CD14-positive monocyte (primary cell): ENCODE data around the gene HSD11B2. TPM values are rescaled to one million over a fixed set of nuclear protein-coding genes. Genes with fewer than 3 reads are reported as not detected.

Experiments
- DNase-seq, 3 donors: peaks; one replicate each; pipeline ENCODE4 v3.0.0-alpha.2; 2011 to 2022
- H2AFZ ChIP-seq: 2 replicates; pipeline ENCODE4 v1.6.0; 2012; ENCODE audit warnings: mild to moderate bottlenecking, low read depth, low read length, inconsistent platforms; ENCODE audit not compliant: insufficient read depth, poor library complexity, severe bottlenecking
- H3K27ac ChIP-seq, 2 donors: 1 replicate in 1 of 2; 2 replicates in 1 of 2; pipeline ENCODE4 v1.5.1; 2012 to 2013; ENCODE audit warnings: low read length in 2 of 2, control low read depth in 1 of 2, inconsistent platforms in 1 of 2, low read depth in 1 of 2, mild to moderate bottlenecking in 1 of 2
- H3K27me3 ChIP-seq, 2 donors: one replicate each; pipeline versions ENCODE4 v1.6.0 to v1.6.1; 2011 to 2013; ENCODE audit warnings: low read length in 2 of 2; ENCODE audit not compliant: control insufficient read depth in 2 of 2, insufficient read depth in 2 of 2
- H3K36me3 ChIP-seq, 2 donors: replicated peaks in 1 of 2; 1 replicate in 1 of 2; 2 replicates in 1 of 2; pipeline versions ENCODE4 v1.5.1 to v1.6.1; 2012 to 2013; ENCODE audit warnings: low read length in 2 of 2, control low read depth in 1 of 2, inconsistent platforms in 1 of 2, mild to moderate bottlenecking in 1 of 2; ENCODE audit not compliant: insufficient read depth in 2 of 2, control insufficient read depth in 1 of 2
- H3K4me1 ChIP-seq, 2 donors: 1 replicate in 1 of 2; 2 replicates in 1 of 2; pipeline versions ENCODE4 v1.5.1 to v1.6.1; 2012 to 2013; ENCODE audit warnings: low read length in 2 of 2, control low read depth in 1 of 2, inconsistent platforms in 1 of 2, mild to moderate bottlenecking in 1 of 2, moderate library complexity in 1 of 2; ENCODE audit not compliant: insufficient read depth in 2 of 2, control insufficient read depth in 1 of 2
- H3K4me2 ChIP-seq: replicated peaks from 2 replicates; pipeline ENCODE3; 2012; ENCODE audit warnings: low read length, moderate library complexity, mild to moderate bottlenecking; ENCODE audit not compliant: poor library complexity, severe bottlenecking; ENCODE audit errors: extremely low read depth
- H3K4me3 ChIP-seq, 3 experiments: fragments of 200-600 bp in 1 of 3; sonication (generic) in 1 of 3; replicated peaks in 1 of 3; 1 replicate in 2 of 3; 2 replicates in 1 of 3; pipeline ENCODE4 v1.5.1; 2011 to 2013; ENCODE audit warnings: low read length in 3 of 3, mild to moderate bottlenecking in 3 of 3, control low read depth in 2 of 3, low read depth in 2 of 3, inconsistent platforms in 1 of 3, moderate library complexity in 1 of 3
- H3K79me2 ChIP-seq: 2 replicates; pipeline ENCODE4 v1.6.0; 2012; ENCODE audit warnings: mild to moderate bottlenecking, control low read depth, inconsistent platforms, low read length, moderate library complexity; ENCODE audit not compliant: insufficient read depth
- H3K9ac ChIP-seq: 2 replicates; pipeline ENCODE4 v1.6.0; 2017; ENCODE audit warnings: low read length, mild to moderate bottlenecking; ENCODE audit not compliant: insufficient read depth, poor library complexity, severe bottlenecking
- H3K9me3 ChIP-seq, 2 donors: replicated peaks in 1 of 2; 1 replicate in 1 of 2; 2 replicates in 1 of 2; pipeline versions ENCODE4 v1.5.1 to v1.6.1; 2012 to 2013; ENCODE audit warnings: low read length in 2 of 2, control low read depth in 1 of 2; ENCODE audit not compliant: control insufficient read depth in 1 of 2, insufficient read depth in 1 of 2
- H4K20me1 ChIP-seq: 2 replicates; pipeline ENCODE4 v1.6.0; 2012; ENCODE audit warnings: mild to moderate bottlenecking, low read length, control low read depth, moderate library complexity; ENCODE audit not compliant: insufficient read depth
- H3K27ac Mint-ChIP-seq, 7 donors: one replicate each; pipeline ENCODE4 v1.8.0; 2020; ENCODE audit warnings: mild to moderate bottlenecking in 7 of 7, mixed read lengths in 7 of 7, moderate library complexity in 6 of 7, inconsistent platforms in 2 of 7
- H3K27me3 Mint-ChIP-seq, 3 donors: one replicate each; pipeline ENCODE4 v1.8.0; 2021 to 2022; ENCODE audit warnings: low read depth in 3 of 3, mild to moderate bottlenecking in 3 of 3, mixed read lengths in 3 of 3, moderate library complexity in 3 of 3, inconsistent platforms in 1 of 3
- H3K36me3 Mint-ChIP-seq, 2 donors: one replicate each; pipeline ENCODE4 v1.8.0; 2020; ENCODE audit warnings: mixed read lengths in 2 of 2, inconsistent platforms in 1 of 2, mild to moderate bottlenecking in 1 of 2
- H3K4me1 Mint-ChIP-seq: one replicate; pipeline ENCODE4 v1.8.0; 2020; ENCODE audit warnings: mild to moderate bottlenecking, mixed read lengths
- H3K4me3 Mint-ChIP-seq, 2 donors: one replicate each; pipeline ENCODE4 v1.8.0; 2020; ENCODE audit warnings: mild to moderate bottlenecking in 2 of 2, mixed read lengths in 2 of 2, moderate library complexity in 1 of 2
- H3K9me3 Mint-ChIP-seq, 7 donors: one replicate each; pipeline ENCODE4 v1.8.0; 2020 to 2022; ENCODE audit warnings: mixed read lengths in 7 of 7, mild to moderate bottlenecking in 6 of 7, moderate library complexity in 6 of 7, inconsistent platforms in 2 of 7
- WGBS: methylation state at CpG from one replicate; pipeline ENCODE4 v1.1.5; 2013; ENCODE audit warnings: missing lambda C conversion rate; ENCODE audit not compliant: insufficient coverage; 5-methylcytosine and 5-hydroxymethylcytosine counted together
- intact Hi-C, 2 donors: fragments of 100-400 bp; cut with micrococcal nuclease; formaldehyde crosslinking; loops; one replicate each; pipeline versions ENCODE4 v1.15.0 to v1.15.1; 2023
- polyA plus RNA-seq, 3 donors: library from polyadenylated mRNA; depleted of rRNA in 1 of 3; unstranded in 2 of 3; stranded (reverse) in 1 of 3; fragments of 300-500 nt in 2 of 3; fragments of >200 nt in 1 of 3; fragmentation: Illumina TruSeq in 2 of 3; gene quantifications; 1 replicate in 2 of 3; 2 replicates in 1 of 3; pipeline ENCODE4 v1.2.3, GENCODE V29; 2012 to 2021
- TF ChIP-seq, protein P1 (sequence below): fragments of 200-600 bp; IDR thresholded peaks from one replicate; pipeline ENCODE4 v1.8.0; 2022; ENCODE audit warnings: antibody characterized with exemption, mild to moderate bottlenecking

HSD11B2 gene
- polyA plus RNA-seq, 3 donors = not detected

DNA sequence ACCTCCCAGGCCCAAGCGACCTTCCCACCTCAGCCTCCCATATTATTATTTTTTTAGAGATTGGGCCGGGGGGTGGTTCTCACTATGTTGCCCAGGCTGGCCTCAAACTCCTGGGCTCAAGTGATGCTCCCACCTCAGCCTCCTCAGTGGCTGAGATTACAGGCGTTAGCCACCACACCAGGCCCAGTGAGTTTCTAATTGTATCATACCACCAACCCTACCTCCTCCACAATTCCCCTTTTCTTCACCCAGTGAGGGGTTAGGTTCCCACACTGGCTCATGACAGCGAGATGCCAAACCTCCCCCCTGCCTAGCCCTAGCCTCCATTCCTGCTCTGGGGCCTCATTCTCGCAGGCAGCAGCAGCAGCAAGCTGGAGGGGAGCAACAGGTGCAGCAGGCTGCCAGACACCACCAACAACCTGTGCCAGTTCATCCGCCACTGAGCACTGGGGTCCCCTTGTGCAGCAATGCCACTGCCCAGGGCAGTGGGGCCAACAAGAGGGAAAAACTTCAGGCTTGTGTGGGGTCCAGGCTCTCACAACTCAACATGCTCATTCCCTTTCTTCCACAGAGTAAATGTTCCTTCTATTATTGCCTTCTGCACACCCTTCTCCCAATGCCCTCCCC lies 41.0 kb downstream of the HSD11B2 start:
- no peaks in the 10 kb centered on the region for H3K9me3 Mint-ChIP-seq
- intact Hi-C loops = loop anchor here in 1 of 2 donors (10.0 kb wide), 1 partner anchor 227 kb away; the partner anchor contains the start of genes FHOD1 and SLC9A5
- peaks cover 93% of the 10 kb centered on the region for H3K4me1 Mint-ChIP-seq
- Histone ChIP-seq H3K4me2 (no peak overlapping the region), H3K79me2 (peaks cover 100% of the 10 kb centered on the region), H3K9ac (no peak overlapping the region), H3K36me3 (peaks cover 0 to 40% of the 10 kb centered on the region in 2 donors), H3K9me3 (no peaks in the 10 kb centered on the region), H4K20me1 (peaks cover 100% of the 10 kb centered on the region), H3K4me1 (peaks cover 68 to 85% of the 10 kb centered on the region in 2 donors), H3K4me3 (no peak overlapping the region), H3K27me3 (no peaks in the 10 kb centered on the region), H2AFZ (no peak overlapping the region), H3K27ac (peak overlapping the region in 1 of 2 donors; percentile 29)
- no peaks in the 10 kb centered on the region for H3K27me3 Mint-ChIP-seq
- 97% methylated on average over 3 of the region's 6 CpGs for WGBS
- TF ChIP-seq, protein P1, sequence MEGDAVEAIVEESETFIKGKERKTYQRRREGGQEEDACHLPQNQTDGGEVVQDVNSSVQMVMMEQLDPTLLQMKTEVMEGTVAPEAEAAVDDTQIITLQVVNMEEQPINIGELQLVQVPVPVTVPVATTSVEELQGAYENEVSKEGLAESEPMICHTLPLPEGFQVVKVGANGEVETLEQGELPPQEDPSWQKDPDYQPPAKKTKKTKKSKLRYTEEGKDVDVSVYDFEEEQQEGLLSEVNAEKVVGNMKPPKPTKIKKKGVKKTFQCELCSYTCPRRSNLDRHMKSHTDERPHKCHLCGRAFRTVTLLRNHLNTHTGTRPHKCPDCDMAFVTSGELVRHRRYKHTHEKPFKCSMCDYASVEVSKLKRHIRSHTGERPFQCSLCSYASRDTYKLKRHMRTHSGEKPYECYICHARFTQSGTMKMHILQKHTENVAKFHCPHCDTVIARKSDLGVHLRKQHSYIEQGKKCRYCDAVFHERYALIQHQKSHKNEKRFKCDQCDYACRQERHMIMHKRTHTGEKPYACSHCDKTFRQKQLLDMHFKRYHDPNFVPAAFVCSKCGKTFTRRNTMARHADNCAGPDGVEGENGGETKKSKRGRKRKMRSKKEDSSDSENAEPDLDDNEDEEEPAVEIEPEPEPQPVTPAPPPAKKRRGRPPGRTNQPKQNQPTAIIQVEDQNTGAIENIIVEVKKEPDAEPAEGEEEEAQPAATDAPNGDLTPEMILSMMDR = no peak
- H3K36me3 Mint-ChIP-seq = peaks cover 12 to 51% of the 10 kb centered on the region in 2 donors
- peak overlapping the region in 6 of 7 donors; percentile 33 to 67 (median 54) for H3K27ac Mint-ChIP-seq
- DNase-seq = no peak
- H3K4me3 Mint-ChIP-seq = no peak overlapping the region

DNA sequence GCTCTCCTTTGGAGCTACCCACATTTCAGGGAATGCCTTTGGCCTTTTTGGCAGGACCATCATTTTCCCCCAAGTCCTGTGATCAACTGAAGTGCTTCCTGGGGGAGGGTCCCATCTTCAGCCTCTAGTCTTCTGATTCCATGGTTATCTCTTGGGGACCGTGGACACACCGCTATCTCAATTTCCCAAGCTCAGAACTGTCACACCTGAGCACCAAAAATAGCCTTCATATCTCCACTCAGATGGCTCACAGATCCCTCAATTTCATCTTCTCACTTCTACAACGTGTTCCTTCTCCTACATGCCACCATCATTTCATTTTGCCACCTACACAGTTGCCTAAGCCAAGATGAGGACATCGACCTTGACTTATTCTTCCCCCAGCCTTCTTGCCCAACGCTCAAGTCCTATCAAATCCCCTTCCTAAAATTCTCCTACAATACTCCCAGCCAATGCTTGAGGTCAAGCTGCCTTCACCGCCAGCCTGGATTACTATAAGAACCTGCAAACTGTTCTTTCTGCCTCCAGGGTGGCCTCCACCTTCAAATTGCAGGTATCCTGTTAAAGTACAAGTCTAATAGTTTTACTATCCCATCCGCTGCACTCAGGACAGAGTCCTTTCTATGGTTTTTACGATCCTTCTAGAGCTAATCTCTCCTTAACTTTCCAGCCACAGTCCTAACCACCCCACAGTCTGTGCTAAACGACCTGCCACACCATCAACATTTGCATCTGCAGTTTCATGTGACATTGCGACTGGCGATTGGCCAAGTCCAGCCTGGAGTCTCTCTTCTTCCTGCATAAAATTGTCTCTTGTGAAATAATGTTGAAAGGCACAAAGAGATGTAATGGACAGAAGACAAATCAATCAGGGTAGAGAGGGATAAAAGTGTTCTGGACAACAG lies 43.9 kb downstream of the HSD11B2 start:
- peaks cover 2 to 31% of the 10 kb centered on the region in 2 donors for H3K36me3 ChIP-seq
- Mint-ChIP-seq H3K4me1 (peaks cover 93% of the 10 kb centered on the region), H3K9me3 (no peaks in the 10 kb centered on the region), H3K27ac (peak overlapping the region; percentile 25 to 83 (median 77)), H3K36me3 (peaks cover 23 to 66% of the 10 kb centered on the region in 2 donors), H3K27me3 (no peaks in the 10 kb centered on the region), H3K4me3 (peak overlapping the region in 1 of 2 donors; percentile 51)
- peaks cover 100% of the 10 kb centered on the region for H3K79me2 ChIP-seq
- H3K9ac ChIP-seq = no peak overlapping the region
- peak overlapping the region in 1 of 2 donors; percentile 72 for H3K27ac ChIP-seq
- H3K27me3 ChIP-seq = no peaks in the 10 kb centered on the region
- peaks cover 100% of the 10 kb centered on the region for H4K20me1 ChIP-seq
- DNase-seq = peak in 2 of 3 donors; percentile 34 to 40
- intact Hi-C loops = loop anchor here in 1 of 2 donors (10.0 kb wide), 1 partner anchor 230 kb away; the partner anchor contains the start of genes FHOD1 and SLC9A5
- peak overlapping the region in 1 of 3 experiments; percentile 19 for H3K4me3 ChIP-seq
- no peak overlapping the region for H2AFZ ChIP-seq
- TF ChIP-seq, protein P1 = no peak
- peaks cover 67 to 89% of the 10 kb centered on the region in 2 donors for H3K4me1 ChIP-seq
- no peaks in the 10 kb centered on the region for H3K9me3 ChIP-seq
- 75% methylated on average over 8 of the region's 11 CpGs for WGBS
- peak overlapping the region; percentile 23 for H3K4me2 ChIP-seq
